ENCODE results near the gene CTNND2. TPM values are rescaled to one million over a fixed set of nuclear protein-coding genes. Genes with fewer than 3 reads are reported as not detected.
"Not testable (repeated sequence)": the region's sequence is repeated elsewhere in the genome, so short reads cannot be mapped to it uniquely, and the experiment has no call there.

Gene CTNND2
- total RNA-seq, 1 donor from 2014 or later: not detected

- DNase-seq (ENCODE audit: low read depth, low spot score): no peak
These were observed 436.7 kb downstream of the CTNND2 start for GRCh38 chr5:11467588-11467987.

GRCh38 chr5:11459716-11460115 lies 444.5 kb downstream of the CTNND2 start:
- no peak for DNase-seq (ENCODE audit: low read depth, low spot score)

- no peak for DNase-seq (ENCODE audit: low read depth, low spot score)
These were observed 448.7 kb downstream of the CTNND2 start for GRCh38 chr5:11455505-11455904.

GRCh38 chr5:11452852-11453251 lies 451.4 kb downstream of the CTNND2 start:
- no peak for DNase-seq (ENCODE audit: low read depth, low spot score)

- DNase-seq (ENCODE audit: low read depth, low spot score): no peak
These were observed 454.3 kb downstream of the CTNND2 start for GRCh38 chr5:11449966-11450365.

- no peak for DNase-seq (ENCODE audit: low read depth, low spot score)
These were observed 455.0 kb downstream of the CTNND2 start for GRCh38 chr5:11449217-11449616.

- DNase-seq (ENCODE audit: low read depth, low spot score): no peak
These were observed 460.4 kb downstream of the CTNND2 start for GRCh38 chr5:11443831-11444230.

GRCh38 chr5:11432116-11432515 lies 472.1 kb downstream of the CTNND2 start:
- no peak for DNase-seq (ENCODE audit: low read depth, low spot score)

GRCh38 chr5:11429254-11429653 lies 475.0 kb downstream of the CTNND2 start:
- no peak for DNase-seq (ENCODE audit: low read depth, low spot score)

GRCh38 chr5:11427569-11427968 lies 476.7 kb downstream of the CTNND2 start:
- DNase-seq (ENCODE audit: low read depth, low spot score): no peak

- no peak for DNase-seq (ENCODE audit: low read depth, low spot score)
These were observed 477.8 kb downstream of the CTNND2 start for GRCh38 chr5:11426442-11426841.

- DNase-seq (ENCODE audit: low read depth, low spot score): no peak
These were observed 481.9 kb downstream of the CTNND2 start for GRCh38 chr5:11422342-11422741.

GRCh38 chr5:11420969-11421368 lies 483.3 kb downstream of the CTNND2 start:
- no peak for DNase-seq (ENCODE audit: low read depth, low spot score)

GRCh38 chr5:11415751-11416150 lies 488.5 kb downstream of the CTNND2 start:
- no peak for DNase-seq (ENCODE audit: low read depth, low spot score)

- not testable (repeated sequence) for DNase-seq (ENCODE audit: low read depth, low spot score)
These were observed 489.5 kb downstream of the CTNND2 start for GRCh38 chr5:11414732-11415131.

GRCh38 chr5:11411621-11412020 lies 492.6 kb downstream of the CTNND2 start:
- no peak for DNase-seq (ENCODE audit: low read depth, low spot score)

- DNase-seq (ENCODE audit: low read depth, low spot score): no peak
These were observed 496.6 kb downstream of the CTNND2 start for GRCh38 chr5:11407556-11408145.

GRCh38 chr5:11400316-11400715 lies 503.9 kb downstream of the CTNND2 start:
- no peak for DNase-seq (ENCODE audit: low read depth, low spot score)

- DNase-seq (ENCODE audit: low read depth, low spot score): no peak
These were observed 505.5 kb downstream of the CTNND2 start for GRCh38 chr5:11398728-11399127.

GRCh38 chr5:11397549-11397948 lies 506.7 kb downstream of the CTNND2 start:
- no peak for DNase-seq (ENCODE audit: low read depth, low spot score)

GRCh38 chr5:11396917-11397316 lies 507.3 kb downstream of the CTNND2 start:
- DNase-seq (ENCODE audit: low read depth, low spot score): no peak

GRCh38 chr5:11394933-11395332 lies 509.3 kb downstream of the CTNND2 start:
- no peak for DNase-seq (ENCODE audit: low read depth, low spot score)

GRCh38 chr5:11390291-11390767 lies 513.9 kb downstream of the CTNND2 start:
- DNase-seq (ENCODE audit: low read depth, low spot score): no peak

GRCh38 chr5:11387382-11387781 lies 516.9 kb downstream of the CTNND2 start:
- DNase-seq (ENCODE audit: low read depth, low spot score): no peak
